HepG2 (cell line): Measurements from ENCODE around the gene INTS6. TPM values are rescaled to one million over a fixed set of nuclear protein-coding genes. Genes with fewer than 3 reads are reported as not detected.

Experiments
- ATAC-seq: fragments of 200-7000 bp; cut with Tn5 transposase; 3 replicates; pipeline ENCODE4 v1.9.1; 2020; ENCODE audit warnings: mild to moderate bottlenecking, moderate library complexity
- BruUV-seq: library from RNA; stranded (reverse); fragments of 400-500 nt; replicated peaks from 2 replicates; lab custom pipeline; 2021; lab: Mats Ljungman, UMichigan
- CTCF ChIA-PET: fragments of 300-600 bp; formaldehyde crosslinking; extraction: SDS; loops from one replicate; lab custom pipeline; 2021; ENCODE audit warnings: low total read pairs, inconsistent platforms, low intra/inter-chr PET ratio; lab: Yijun Ruan, JAX
- POLR2A ChIA-PET: fragments of 350-600 bp; sonication (Branson Sonifier 250); formaldehyde crosslinking; loops from one replicate; lab custom pipeline; 2020; ENCODE audit warnings: antibody characterized with exemption, inconsistent platforms; lab: Yijun Ruan, JAX
- DNase-seq: peaks from one replicate; pipeline ENCODE4 v3.0.0-alpha.2; 2015; ENCODE audit warnings: low spot score
- FAIRE-seq: peaks from 3 replicates; lab custom pipeline; 2011; peaks lifted over from hg19 to GRCh38; lab: Jason Lieb, UNC
- H2AFZ ChIP-seq: one replicate; pipeline ENCODE4 v1.6.1; 2011; ENCODE audit warnings: low read length, inconsistent platforms
- H3K27ac ChIP-seq: fragments of 300-600 bp; 3 replicates; pipeline ENCODE4 v1.8.0; 2011; ENCODE audit warnings: mixed run types, mild to moderate bottlenecking, mixed read lengths, low read length, inconsistent platforms; ENCODE audit not compliant: insufficient read depth; ENCODE audit errors: extremely low read length
- H3K27me3 ChIP-seq, 2 experiments: fragments of 200-600 bp in 1 of 2; 2 replicates in 1 of 2; 3 replicates in 1 of 2; pipeline versions ENCODE4 v1.6.0 to v1.8.0; 2011; ENCODE audit warnings: low read length in 2 of 2, mild to moderate bottlenecking in 2 of 2, moderate library complexity in 2 of 2, inconsistent platforms in 1 of 2; ENCODE audit not compliant: insufficient read depth in 2 of 2, control insufficient read depth in 1 of 2
- H3K36me3 ChIP-seq, 2 experiments: fragments of 200-600 bp in 1 of 2; replicated peaks in 1 of 2; 2 replicates in 1 of 2; 3 replicates in 1 of 2; pipeline versions ENCODE4 v1.5.1 to v1.8.0; 2011; ENCODE audit warnings: low read length in 2 of 2, inconsistent platforms in 1 of 2; ENCODE audit not compliant: insufficient read depth in 2 of 2, control insufficient read depth in 1 of 2
- H3K4me1 ChIP-seq: 2 replicates; pipeline ENCODE4 v1.5.1; 2012; ENCODE audit warnings: low read length, inconsistent platforms; ENCODE audit not compliant: insufficient read depth
- H3K4me2 ChIP-seq: 2 replicates; pipeline ENCODE4 v1.6.0; 2011; ENCODE audit warnings: low read depth, low read length, inconsistent platforms
- H3K4me3 ChIP-seq, 3 experiments: fragments of 200-600 bp in 1 of 3; sonication (generic), shearing (Covaris generic) in 1 of 3; replicated peaks in 1 of 3; 2 replicates each; pipeline ENCODE4 v1.5.1; 2011 to 2016; ENCODE audit warnings: low read length in 3 of 3, inconsistent platforms in 2 of 3, low read depth in 2 of 3, mild to moderate bottlenecking in 2 of 3, control low read depth in 1 of 3, mixed read lengths in 1 of 3; ENCODE audit not compliant: insufficient read depth in 1 of 3
- H3K79me2 ChIP-seq: one replicate; pipeline ENCODE4 v1.6.1; 2011; ENCODE audit warnings: low read length, inconsistent platforms; ENCODE audit not compliant: insufficient read depth
- H3K9ac ChIP-seq: 2 replicates; pipeline ENCODE4 v1.6.0; 2011; ENCODE audit warnings: mild to moderate bottlenecking, low read depth, low read length, inconsistent platforms; ENCODE audit not compliant: insufficient read depth
- H3K9me3 ChIP-seq: 2 replicates; pipeline ENCODE4 v1.5.1; 2012; ENCODE audit warnings: mild to moderate bottlenecking, low read length
- H4K20me1 ChIP-seq: 2 replicates; pipeline ENCODE4 v1.6.0; 2011; ENCODE audit warnings: inconsistent platforms, mild to moderate bottlenecking, low read length, moderate library complexity; ENCODE audit not compliant: insufficient read depth
- HINFP ChIP-seq: sonication (generic); formaldehyde crosslinking; IDR thresholded peaks from 2 replicates; pipeline ENCODE4 v1.4.0; 2020; ENCODE audit warnings: low read depth, mild to moderate bottlenecking, missing genetic modification reagents
- LBX2 ChIP-seq: sonication (generic); formaldehyde crosslinking; IDR thresholded peaks from 2 replicates; pipeline ENCODE4 v1.5.0; 2020; ENCODE audit warnings: missing genetic modification reagents, mild to moderate bottlenecking, borderline replicate concordance
- TSC22D2 ChIP-seq: sonication (generic); formaldehyde crosslinking; IDR thresholded peaks from 2 replicates; pipeline ENCODE4 v1.5.1; 2020; ENCODE audit warnings: missing genetic modification reagents, mild to moderate bottlenecking, borderline replicate concordance
- ZNF136 ChIP-seq: sonication (generic); formaldehyde crosslinking; IDR thresholded peaks from 2 replicates; pipeline ENCODE4 v1.8.1; 2022; ENCODE audit warnings: low read depth, mild to moderate bottlenecking, moderate library complexity, missing genetic modification reagents
- ZNF83 ChIP-seq: sonication (generic); formaldehyde crosslinking; IDR thresholded peaks from 2 replicates; pipeline ENCODE4 v1.4.0; 2020; ENCODE audit warnings: missing genetic modification reagents, mild to moderate bottlenecking, borderline replicate concordance
- in situ Hi-C: cut with HindIII; loops from 2 replicates; pipeline ENCODE4 v1.10.0; 2017; ENCODE audit warnings: low pct_unique_long_range_greater_than_20kb; ENCODE audit not compliant: extremely low pct_ligation_motif_present
- intact Hi-C: fragments of 100-400 bp; cut with micrococcal nuclease; formaldehyde crosslinking; loops from one replicate; pipeline ENCODE4 v1.10.0; 2022; ENCODE audit not compliant: unreplicated experiment
- polyA plus RNA-seq, 8 experiments: library from polyadenylated mRNA; depleted of rRNA in 3 of 8; stranded (reverse) in 7 of 8; unstranded in 1 of 8; fragments of >200 nt; fragmentation: Illumina TruSeq in 4 of 8; extraction: Trizol in 4 of 8; gene quantifications; 2 replicates each; pipeline versions ENCODE4 v1.2.1 to v1.2.3, GENCODE V29; 2011 to 2016; ENCODE audit warnings: low read depth in 4 of 8, missing spikeins in 1 of 8, mixed read lengths in 1 of 8; ENCODE audit not compliant: insufficient read depth in 1 of 8
- total RNA-seq, 5 experiments: library from RNA; depleted of rRNA; stranded (reverse); fragments of >200 nt; fragmentation: Illumina TruSeq; extraction: Trizol; gene quantifications; 2 replicates each; pipeline ENCODE4 v1.2.3, GENCODE V29; 2016; ENCODE audit warnings: low read depth in 1 of 5
- TF ChIP-seq, protein P1 (sequence below): sonication (generic); formaldehyde crosslinking; IDR thresholded peaks from 2 replicates; pipeline ENCODE4 v1.4.0; 2020; ENCODE audit warnings: mild to moderate bottlenecking, missing genetic modification reagents, borderline replicate concordance
- TF ChIP-seq, protein P2 (sequence below): IDR thresholded peaks from 2 replicates; pipeline ENCODE4 v1.4.0; 2020; ENCODE audit warnings: mild to moderate bottlenecking, missing genetic modification reagents
- TF ChIP-seq, protein P3 (sequence below): sonication (generic); formaldehyde crosslinking; IDR thresholded peaks from 2 replicates; pipeline ENCODE4 v1.5.0; 2020; ENCODE audit warnings: mild to moderate bottlenecking, missing genetic modification reagents

The INTS6 gene
- total and polyA plus RNA-seq, 2 of the 13 experiments (the other 11 are each of a cell fraction or from before 2014, with no cell fraction given) = 27.9 to 38.4 TPM

- intact Hi-C loops = no loop called here
- Histone ChIP-seq H3K4me3 (no peak overlapping the region), H3K79me2 (no peaks in the 10 kb centered on the region), H3K27ac (no peak overlapping the region), H3K36me3 (no peaks in the 10 kb centered on the region), H2AFZ (no peak overlapping the region), H3K9ac (no peak overlapping the region), H3K4me2 (no peak overlapping the region), H3K9me3 (no peaks in the 10 kb centered on the region), H4K20me1 (no peaks in the 10 kb centered on the region), H3K4me1 (peaks cover 28% of the 10 kb centered on the region), H3K27me3 (no peaks in the 10 kb centered on the region; a peak in 2 of 5 replicates)
- DNase-seq (no peak), FAIRE-seq (no peak), ATAC-seq (no peak)
- TF ChIP-seq, protein P1, sequence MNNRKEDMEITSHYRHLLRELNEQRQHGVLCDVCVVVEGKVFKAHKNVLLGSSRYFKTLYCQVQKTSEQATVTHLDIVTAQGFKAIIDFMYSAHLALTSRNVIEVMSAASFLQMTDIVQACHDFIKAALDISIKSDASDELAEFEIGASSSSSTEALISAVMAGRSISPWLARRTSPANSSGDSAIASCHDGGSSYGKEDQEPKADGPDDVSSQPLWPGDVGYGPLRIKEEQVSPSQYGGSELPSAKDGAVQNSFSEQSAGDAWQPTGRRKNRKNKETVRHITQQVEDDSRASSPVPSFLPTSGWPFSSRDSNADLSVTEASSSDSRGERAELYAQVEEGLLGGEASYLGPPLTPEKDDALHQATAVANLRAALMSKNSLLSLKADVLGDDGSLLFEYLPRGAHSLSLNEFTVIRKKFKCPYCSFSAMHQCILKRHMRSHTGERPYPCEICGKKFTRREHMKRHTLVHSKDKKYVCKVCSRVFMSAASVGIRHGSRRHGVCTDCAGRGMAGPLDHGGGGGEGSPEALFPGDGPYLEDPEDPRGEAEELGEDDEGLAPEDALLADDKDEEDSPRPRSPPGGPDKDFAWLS (CRISPR knock-in tag) = no peak
- TF ChIP-seq, protein P2, sequence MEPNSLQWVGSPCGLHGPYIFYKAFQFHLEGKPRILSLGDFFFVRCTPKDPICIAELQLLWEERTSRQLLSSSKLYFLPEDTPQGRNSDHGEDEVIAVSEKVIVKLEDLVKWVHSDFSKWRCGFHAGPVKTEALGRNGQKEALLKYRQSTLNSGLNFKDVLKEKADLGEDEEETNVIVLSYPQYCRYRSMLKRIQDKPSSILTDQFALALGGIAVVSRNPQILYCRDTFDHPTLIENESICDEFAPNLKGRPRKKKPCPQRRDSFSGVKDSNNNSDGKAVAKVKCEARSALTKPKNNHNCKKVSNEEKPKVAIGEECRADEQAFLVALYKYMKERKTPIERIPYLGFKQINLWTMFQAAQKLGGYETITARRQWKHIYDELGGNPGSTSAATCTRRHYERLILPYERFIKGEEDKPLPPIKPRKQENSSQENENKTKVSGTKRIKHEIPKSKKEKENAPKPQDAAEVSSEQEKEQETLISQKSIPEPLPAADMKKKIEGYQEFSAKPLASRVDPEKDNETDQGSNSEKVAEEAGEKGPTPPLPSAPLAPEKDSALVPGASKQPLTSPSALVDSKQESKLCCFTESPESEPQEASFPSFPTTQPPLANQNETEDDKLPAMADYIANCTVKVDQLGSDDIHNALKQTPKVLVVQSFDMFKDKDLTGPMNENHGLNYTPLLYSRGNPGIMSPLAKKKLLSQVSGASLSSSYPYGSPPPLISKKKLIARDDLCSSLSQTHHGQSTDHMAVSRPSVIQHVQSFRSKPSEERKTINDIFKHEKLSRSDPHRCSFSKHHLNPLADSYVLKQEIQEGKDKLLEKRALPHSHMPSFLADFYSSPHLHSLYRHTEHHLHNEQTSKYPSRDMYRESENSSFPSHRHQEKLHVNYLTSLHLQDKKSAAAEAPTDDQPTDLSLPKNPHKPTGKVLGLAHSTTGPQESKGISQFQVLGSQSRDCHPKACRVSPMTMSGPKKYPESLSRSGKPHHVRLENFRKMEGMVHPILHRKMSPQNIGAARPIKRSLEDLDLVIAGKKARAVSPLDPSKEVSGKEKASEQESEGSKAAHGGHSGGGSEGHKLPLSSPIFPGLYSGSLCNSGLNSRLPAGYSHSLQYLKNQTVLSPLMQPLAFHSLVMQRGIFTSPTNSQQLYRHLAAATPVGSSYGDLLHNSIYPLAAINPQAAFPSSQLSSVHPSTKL (CRISPR knock-in tag) = no peak
- TF ChIP-seq LBX2 (CRISPR knock-in tag) = no peak
- TF ChIP-seq HINFP (CRISPR knock-in tag) = no peak
- TF ChIP-seq TSC22D2 (CRISPR knock-in tag) = no peak
- TF ChIP-seq, protein P3, sequence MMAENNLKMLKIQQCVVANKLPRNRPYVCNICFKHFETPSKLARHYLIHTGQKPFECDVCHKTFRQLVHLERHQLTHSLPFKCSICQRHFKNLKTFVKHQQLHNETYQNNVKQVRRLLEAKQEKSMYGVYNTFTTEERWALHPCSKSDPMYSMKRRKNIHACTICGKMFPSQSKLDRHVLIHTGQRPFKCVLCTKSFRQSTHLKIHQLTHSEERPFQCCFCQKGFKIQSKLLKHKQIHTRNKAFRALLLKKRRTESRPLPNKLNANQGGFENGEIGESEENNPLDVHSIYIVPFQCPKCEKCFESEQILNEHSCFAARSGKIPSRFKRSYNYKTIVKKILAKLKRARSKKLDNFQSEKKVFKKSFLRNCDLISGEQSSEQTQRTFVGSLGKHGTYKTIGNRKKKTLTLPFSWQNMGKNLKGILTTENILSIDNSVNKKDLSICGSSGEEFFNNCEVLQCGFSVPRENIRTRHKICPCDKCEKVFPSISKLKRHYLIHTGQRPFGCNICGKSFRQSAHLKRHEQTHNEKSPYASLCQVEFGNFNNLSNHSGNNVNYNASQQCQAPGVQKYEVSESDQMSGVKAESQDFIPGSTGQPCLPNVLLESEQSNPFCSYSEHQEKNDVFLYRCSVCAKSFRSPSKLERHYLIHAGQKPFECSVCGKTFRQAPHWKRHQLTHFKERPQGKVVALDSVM (CRISPR knock-in tag) = no peak
- no peak for TF ChIP-seq ZNF83 (CRISPR knock-in tag)
- TF ChIP-seq ZNF136 (CRISPR knock-in tag) = no peak
- in situ Hi-C loops = no loop called here
- no TSS peak for BruUV-seq
- ChIA-PET CTCF (no interaction called here), POLR2A (no interaction called here)
Measured at GRCh38 chr13:51502153-51502651, 49.4 kb upstream of the INTS6 start.
